Heart right ventricle (tissue), 16 donors: ENCODE data around the gene C7. TPM values are rescaled to one million over a fixed set of nuclear protein-coding genes. Genes with fewer than 3 reads are reported as not detected.

Source experiments
- ATAC-seq, 8 donors: fragments of 200-7000 bp; cut with Tn5 transposase; one replicate each; pipeline ENCODE4 v1.9.1; 2020; ENCODE audit warnings: mild to moderate bottlenecking in 8 of 8, moderate library complexity in 8 of 8, moderate number of reproducible peaks in 1 of 8
- DNase-seq, 2 donors: peaks; one replicate each; pipeline ENCODE4 v3.0.0-alpha.2; 2020
- H3K27ac ChIP-seq, 10 donors: fragments of 200-600 bp; sonication (generic) in 2 of 10; one replicate each; pipeline versions ENCODE4 v1.5.0 to v1.8.0; 2020 to 2022; ENCODE audit warnings: mild to moderate bottlenecking in 3 of 10
- H3K27me3 ChIP-seq, 7 donors: fragments of 200-600 bp; one replicate each; pipeline ENCODE4 v1.8.0; 2021 to 2022; ENCODE audit warnings: mild to moderate bottlenecking in 2 of 7
- H3K36me3 ChIP-seq, 9 donors: fragments of 200-600 bp; sonication (generic) in 1 of 9; one replicate each; pipeline versions ENCODE4 v1.5.0 to v1.8.0; 2020 to 2022; ENCODE audit warnings: mild to moderate bottlenecking in 2 of 9
- H3K4me1 ChIP-seq, 9 donors: fragments of 200-600 bp; sonication (generic) in 1 of 9; one replicate each; pipeline versions ENCODE4 v1.5.0 to v1.8.0; 2020 to 2022; ENCODE audit warnings: mild to moderate bottlenecking in 4 of 9
- H3K4me3 ChIP-seq, 10 donors: fragments of 200-600 bp; sonication (generic) in 2 of 10; one replicate each; pipeline versions ENCODE4 v1.5.0 to v1.8.0; 2020 to 2022; ENCODE audit warnings: mild to moderate bottlenecking in 7 of 10, moderate library complexity in 2 of 10
- H3K9me3 ChIP-seq, 11 donors: fragments of 200-600 bp in 10 of 11; sonication (generic) in 2 of 11; one replicate each; pipeline versions ENCODE4 v1.5.0 to v1.8.0; 2013 to 2022; ENCODE audit warnings: mild to moderate bottlenecking in 2 of 11, control low read depth in 1 of 11, moderate library complexity in 1 of 11
- CTCF ChIP-seq, 9 donors: fragments of 200-600 bp; sonication (generic) in 2 of 9; IDR thresholded peaks; one replicate each; pipeline versions ENCODE4 v1.5.0 to v1.8.0; 2021 to 2022; ENCODE audit warnings: antibody characterized with exemption in 9 of 9, mild to moderate bottlenecking in 5 of 9, moderate library complexity in 1 of 9
- WGBS, 2 donors: extraction: QIAGEN DNeasy Blood & Tissue Kit; methylation state at CpG; one replicate each; pipeline ENCODE4 v1.1.7; 2013; ENCODE audit warnings: inconsistent platforms in 1 of 2; 5-methylcytosine and 5-hydroxymethylcytosine counted together
- intact Hi-C, 10 donors: fragments of 100-400 bp; cut with DNase I; formaldehyde crosslinking; loops; one replicate each; pipeline versions ENCODE4 v1.11.1 to v1.14.2; 2022
- polyA plus RNA-seq, 2 donors: library from polyadenylated mRNA; stranded (reverse); fragments of 200-250 nt; gene quantifications; one replicate each; pipeline ENCODE4 v1.2.3, GENCODE V29; 2013
- total RNA-seq, 10 donors: library from RNA; stranded (reverse); fragmentation: NEBNext Ultra II Directional in 3 of 10; extraction: Animal tissue kit (Norgen Biotek cat#: 25700) in 3 of 10; gene quantifications; one replicate each; pipeline versions ENCODE4 v1.2.1 to v1.2.4, GENCODE V29; 2021 to 2023
- donor health status: Arrhythmogenic right ventricular cardiomyopathy.
- donor health status: ischemic (EF 13 %, LVEDD 7.1; RV severe dilation, severe dysfunction).
- donor health status: healthy with polysubstance abuse.
- donor health status: DM: no; HTN: yes; CAD: no.
- donor health status: DM: no; HTN: no; CAD: no.
- donor health status: ischemic (EF 25% LVEDD 6.9; RV normal size, moderate dysfunction).
- donor health status: ischemic (EF 25% LVEDD 5.7; RV mildly dilated, moderate dysfunction).
- donor health status: healthy.
- donor health status: DM: yes; HTN: yes; CAD: no.
- donor health status: Ischemic cardiomyopathy.
- donor health status: ischemic (EF 35%, LVEDD 5.7; RV mildly dilated, moderate dysfunction).
- donor health status: nonischemic (EF 11% LVEDD 7.7; RV severe dilation, severe dysfunction).
- donor health status: DM: yes; HTN: yes; CAD: no.
- donor health status: PGD.
- donor health status: ischemic (EF 29% LVEDD 5.4; RV normal size, mild dysfunction).
- donor health status: nonischemic (EF 23%, LVEDD 6.1; RV moderate dilation, normal function).

C7 gene
- total and polyA plus RNA-seq, 12 donors = 43.9 to 399 (median 99.5) TPM

- WGBS, 2 donors = 96 to 98% methylated on average over 5 of the region's 5 CpGs
- DNase-seq = no peak
- no peaks in the 10 kb centered on the region for H3K27me3 ChIP-seq
- no peak for TF ChIP-seq CTCF (IDR thresholded peaks at IDR 0.05)
- H3K4me3 ChIP-seq = no peak overlapping the region
- intact Hi-C loops = no loop called here
- peaks cover 0 to 6% (median 0%) of the 10 kb centered on the region in 9 donors for H3K36me3 ChIP-seq
- no peak for ATAC-seq
- no peaks in the 10 kb centered on the region for H3K4me1 ChIP-seq
- H3K27ac ChIP-seq = no peak overlapping the region
- H3K9me3 ChIP-seq = no peaks in the 10 kb centered on the region
These were observed 35.8 kb downstream of the C7 start for GRCh38 chr5:40945111-40945510.

GRCh38 chr5:40955313-40955712, 46.0 kb downstream of the C7 start:
- Histone ChIP-seq H3K27ac (no peak overlapping the region), H3K4me3 (no peak overlapping the region), H3K36me3 (peaks cover 0 to 49% (median 3%) of the 10 kb centered on the region in 9 donors), H3K9me3 (peaks cover 0 to 22% (median 0%) of the 10 kb centered on the region in 11 donors), H3K4me1 (no peaks in the 10 kb centered on the region), H3K27me3 (no peaks in the 10 kb centered on the region)
- intact Hi-C loops = loop anchor here in 1 of 10 donors (5.0 kb wide), 1 partner anchor 38 kb away; no protein-coding TSS in a partner anchor
- no peak for TF ChIP-seq CTCF (IDR thresholded peaks at IDR 0.05)
- DNase-seq = no peak
- 86 to 90% methylated on average over 5 of the region's 5 CpGs for WGBS, 2 donors
- ATAC-seq = no peak

- H3K9me3 ChIP-seq = peaks cover 0 to 22% (median 0%) of the 10 kb centered on the region in 11 donors
- no peak overlapping the region for H3K27ac ChIP-seq
- H3K27me3 ChIP-seq = no peaks in the 10 kb centered on the region
- no peak for DNase-seq
- no peak for TF ChIP-seq CTCF (IDR thresholded peaks at IDR 0.05)
- no peak for ATAC-seq
- peaks cover 0 to 63% (median 3%) of the 10 kb centered on the region in 9 donors for H3K36me3 ChIP-seq
- 94 to 96% methylated on average over 3 of the region's 3 CpGs for WGBS, 2 donors
- no peak overlapping the region for H3K4me3 ChIP-seq
- intact Hi-C loops = loop anchor here in 1 of 10 donors (5.0 kb wide), 1 partner anchor 40 kb away; no protein-coding TSS in a partner anchor
- no peaks in the 10 kb centered on the region for H3K4me1 ChIP-seq
These were observed 47.8 kb downstream of the C7 start for GRCh38 chr5:40957048-40957447.

GRCh38 chr5:40958811-40959210, 49.5 kb downstream of the C7 start:
- intact Hi-C loops = loop anchor here in 1 of 10 donors (5.0 kb wide), 1 partner anchor 42 kb away; no protein-coding TSS in a partner anchor
- no peak for ATAC-seq
- Histone ChIP-seq H3K36me3 (peaks cover 0 to 69% (median 3%) of the 10 kb centered on the region in 9 donors), H3K4me3 (no peak overlapping the region), H3K27me3 (no peaks in the 10 kb centered on the region), H3K4me1 (no peaks in the 10 kb centered on the region), H3K9me3 (peaks cover 0 to 20% (median 0%) of the 10 kb centered on the region in 11 donors), H3K27ac (no peak overlapping the region)
- no peak for DNase-seq
- 89 to 93% methylated on average over 5 of the region's 5 CpGs for WGBS, 2 donors
- no peak for TF ChIP-seq CTCF (IDR thresholded peaks at IDR 0.05)
